ENCODE measurements around the gene CHST4.

DNA sequence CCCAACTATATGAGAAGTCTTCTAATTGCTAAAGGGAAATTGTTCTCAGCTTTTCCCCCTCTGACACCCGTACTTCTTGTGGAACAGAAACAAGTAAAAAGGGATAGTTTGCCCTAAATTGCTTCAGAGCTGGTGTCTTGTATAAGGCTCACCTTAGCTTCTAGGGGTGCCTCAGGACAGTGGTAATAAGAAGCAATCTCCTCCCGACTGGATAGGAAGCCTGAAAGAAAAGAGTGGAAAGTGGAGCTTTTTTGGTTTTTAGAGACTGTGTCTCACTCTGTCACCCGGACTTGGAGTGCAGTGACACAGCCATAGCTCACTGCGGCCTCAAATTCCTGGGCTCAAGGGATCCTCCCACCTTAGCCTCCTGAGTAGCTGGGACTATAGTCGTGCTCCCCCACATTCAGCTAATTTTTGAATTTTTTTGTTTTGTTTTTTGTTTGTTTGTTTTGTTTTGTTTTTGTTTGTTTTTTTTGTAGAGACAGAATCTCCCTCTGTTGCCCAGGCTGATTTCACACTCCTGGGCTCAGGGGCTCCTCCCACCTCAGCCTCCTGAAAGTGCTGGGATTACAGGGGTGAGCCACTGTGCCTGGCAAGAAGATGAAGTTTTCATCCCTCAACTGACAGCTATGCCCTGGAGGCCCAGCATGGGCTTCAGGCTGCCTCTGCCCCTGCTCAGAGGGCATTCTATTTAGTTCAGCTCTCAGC lies 47.3 kb downstream of the CHST4 start:
- TF ChIP-seq, protein P1, sequence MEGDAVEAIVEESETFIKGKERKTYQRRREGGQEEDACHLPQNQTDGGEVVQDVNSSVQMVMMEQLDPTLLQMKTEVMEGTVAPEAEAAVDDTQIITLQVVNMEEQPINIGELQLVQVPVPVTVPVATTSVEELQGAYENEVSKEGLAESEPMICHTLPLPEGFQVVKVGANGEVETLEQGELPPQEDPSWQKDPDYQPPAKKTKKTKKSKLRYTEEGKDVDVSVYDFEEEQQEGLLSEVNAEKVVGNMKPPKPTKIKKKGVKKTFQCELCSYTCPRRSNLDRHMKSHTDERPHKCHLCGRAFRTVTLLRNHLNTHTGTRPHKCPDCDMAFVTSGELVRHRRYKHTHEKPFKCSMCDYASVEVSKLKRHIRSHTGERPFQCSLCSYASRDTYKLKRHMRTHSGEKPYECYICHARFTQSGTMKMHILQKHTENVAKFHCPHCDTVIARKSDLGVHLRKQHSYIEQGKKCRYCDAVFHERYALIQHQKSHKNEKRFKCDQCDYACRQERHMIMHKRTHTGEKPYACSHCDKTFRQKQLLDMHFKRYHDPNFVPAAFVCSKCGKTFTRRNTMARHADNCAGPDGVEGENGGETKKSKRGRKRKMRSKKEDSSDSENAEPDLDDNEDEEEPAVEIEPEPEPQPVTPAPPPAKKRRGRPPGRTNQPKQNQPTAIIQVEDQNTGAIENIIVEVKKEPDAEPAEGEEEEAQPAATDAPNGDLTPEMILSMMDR (optimal IDR thresholded peaks at IDR 0.05 in 1 of 3, IDR thresholded peaks at IDR 0.05 in 1 of 3, conservative IDR thresholded peaks at IDR 0.05 in 1 of 3; ENCODE audit: extremely low read depth in 1 of 3, insufficient read depth in 2 of 3, low read length in 3 of 3), result no peak
- no peak for TF ChIP-seq EZH2 (IDR thresholded peaks at IDR 0.05; ENCODE audit: low read length)
